H1 (cell line): Measurements from ENCODE around the gene LDAH. TPM values are rescaled to one million over a fixed set of nuclear protein-coding genes. Genes with fewer than 3 reads are reported as not detected.

Experiments used
- CTCF ChIA-PET: fragments of 300-600 bp; sonication (Branson Sonifier 250); formaldehyde crosslinking; loops from one replicate; lab custom pipeline; 2021; ENCODE audit not compliant: partially characterized antibody; lab: Charles Lee
- POLR2A ChIA-PET: fragments of 300-600 bp; sonication (Branson Sonifier 250); formaldehyde crosslinking; loops from one replicate; lab custom pipeline; 2021; ENCODE audit warnings: inconsistent platforms; ENCODE audit not compliant: partially characterized antibody; lab: Charles Lee
- DNase-seq, 2 experiments: peaks; one replicate each; pipeline versions ENCODE4 v3.0.0 to v3.0.0-alpha.2; 2010 to 2022; ENCODE audit warnings: low spot score in 2 of 2, low read depth in 1 of 2, mixed read lengths in 1 of 2
- FAIRE-seq: peaks from 2 replicates; lab custom pipeline; 2011; peaks lifted over from hg19 to GRCh38; lab: Jason Lieb, UNC
- H2AFZ ChIP-seq: 2 replicates; pipeline ENCODE4 v1.8.1; 2012; ENCODE audit warnings: low read length, inconsistent platforms
- H2AK5ac ChIP-seq: 2 replicates; pipeline ENCODE4 v1.6.1; 2013; ENCODE audit warnings: low read depth, low read length
- H2BK120ac ChIP-seq: replicated peaks from 2 replicates; pipeline ENCODE3; 2013; ENCODE audit warnings: low read depth, low read length, inconsistent platforms
- H2BK12ac ChIP-seq: 2 replicates; pipeline ENCODE4 v1.6.1; 2013; ENCODE audit warnings: low read depth, low read length
- H2BK15ac ChIP-seq: 2 replicates; pipeline ENCODE4 v1.6.1; 2013; ENCODE audit warnings: low read length
- H2BK20ac ChIP-seq: 2 replicates; pipeline ENCODE4 v1.6.1; 2013; ENCODE audit warnings: low read length
- H2BK5ac ChIP-seq: 2 replicates; pipeline ENCODE4 v1.6.1; 2013; ENCODE audit warnings: low read depth, low read length
- H3K14ac ChIP-seq: 2 replicates; pipeline ENCODE4 v1.6.1; 2013; ENCODE audit warnings: inconsistent platforms; ENCODE audit not compliant: insufficient read length
- H3K18ac ChIP-seq: 2 replicates; pipeline ENCODE4 v1.6.1; 2013; ENCODE audit warnings: low read length; ENCODE audit errors: extremely low read depth
- H3K23ac ChIP-seq: 2 replicates; pipeline ENCODE4 v1.6.1; 2013; ENCODE audit warnings: inconsistent platforms; ENCODE audit not compliant: insufficient read length
- H3K23me2 ChIP-seq: 2 replicates; pipeline ENCODE4 v1.6.1; 2013; ENCODE audit warnings: low read depth, low read length
- H3K27ac ChIP-seq: 2 replicates; pipeline ENCODE4 v1.6.1; 2011; ENCODE audit warnings: low read depth, low read length, inconsistent platforms
- H3K27me3 ChIP-seq, 4 experiments: replicated peaks in 1 of 4; 1 replicate in 1 of 4; 2 replicates in 3 of 4; pipeline versions ENCODE4 v1.6.1 to v1.8.1; 2011 to 2013; ENCODE audit warnings: low read length in 3 of 4, mild to moderate bottlenecking in 3 of 4, inconsistent platforms in 2 of 4, mixed read lengths in 2 of 4, moderate library complexity in 1 of 4; ENCODE audit not compliant: control insufficient read depth in 3 of 4, insufficient read depth in 3 of 4; ENCODE audit errors: extremely low read depth in 1 of 4
- H3K36me3 ChIP-seq, 4 experiments: 2 replicates each; pipeline versions ENCODE4 v1.6.1 to v1.8.1; 2011 to 2013; ENCODE audit warnings: mild to moderate bottlenecking in 4 of 4, low read length in 3 of 4, moderate library complexity in 2 of 4, control low read depth in 1 of 4, inconsistent platforms in 1 of 4; ENCODE audit not compliant: insufficient read depth in 4 of 4, control insufficient read depth in 2 of 4
- H3K4ac ChIP-seq: replicated peaks from 2 replicates; pipeline ENCODE3; 2013; ENCODE audit warnings: low read length, low read depth, mixed read lengths, inconsistent platforms; ENCODE audit not compliant: insufficient read length
- H3K4me1 ChIP-seq, 4 experiments: replicated peaks in 1 of 4; 1 replicate in 1 of 4; 2 replicates in 3 of 4; pipeline versions ENCODE4 v1.6.1 to v1.8.1; 2011 to 2013; ENCODE audit warnings: low read length in 3 of 4, inconsistent platforms in 2 of 4, mixed read lengths in 1 of 4; ENCODE audit not compliant: insufficient read depth in 4 of 4, control insufficient read depth in 3 of 4
- H3K4me2 ChIP-seq, 2 experiments: 2 replicates each; pipeline versions ENCODE4 v1.6.1 to v1.8.1; 2011 to 2013; ENCODE audit warnings: low read depth in 2 of 2, low read length in 2 of 2, control low read depth in 1 of 2, inconsistent platforms in 1 of 2, mild to moderate bottlenecking in 1 of 2; ENCODE audit not compliant: insufficient read depth in 1 of 2
- H3K4me3 ChIP-seq, 4 experiments: fragments of 200-600, 300-600 bp in 1 of 4; sonication (generic), shearing (Covaris generic), sonication (Bioruptor Twin) in 1 of 4; 2 replicates each; pipeline versions ENCODE4 v1.5.1 to v1.8.1; 2011 to 2016; ENCODE audit warnings: low read length in 4 of 4, low read depth in 3 of 4, control low read depth in 2 of 4, inconsistent platforms in 2 of 4, mild to moderate bottlenecking in 2 of 4, mixed read lengths in 1 of 4, moderate library complexity in 1 of 4; ENCODE audit not compliant: insufficient read depth in 2 of 4; ENCODE audit errors: extremely low read depth in 1 of 4
- H3K56ac ChIP-seq: replicated peaks from 2 replicates; pipeline ENCODE3; 2013; ENCODE audit warnings: low read depth, mild to moderate bottlenecking, mixed read lengths, low read length, inconsistent platforms; ENCODE audit not compliant: insufficient read length
- H3K79me1 ChIP-seq: 2 replicates; pipeline ENCODE4 v1.6.1; 2013; ENCODE audit warnings: low read depth, low read length, control low read depth
- H3K79me2 ChIP-seq, 2 experiments: 2 replicates each; pipeline versions ENCODE4 v1.6.1 to v1.8.1; 2012 to 2013; ENCODE audit warnings: low read length in 2 of 2, mild to moderate bottlenecking in 2 of 2, inconsistent platforms in 1 of 2; ENCODE audit not compliant: insufficient read depth in 2 of 2, control insufficient read depth in 1 of 2
- H3K9ac ChIP-seq, 4 experiments: replicated peaks in 1 of 4; 1 replicate in 1 of 4; 2 replicates in 3 of 4; pipeline versions ENCODE4 v1.6.1 to v1.8.1; 2011 to 2013; ENCODE audit warnings: low read depth in 3 of 4, low read length in 3 of 4, control low read depth in 2 of 4, mild to moderate bottlenecking in 2 of 4, moderate library complexity in 2 of 4, inconsistent platforms in 1 of 4; ENCODE audit errors: extremely low read depth in 1 of 4
- H3K9me3 ChIP-seq, 2 experiments: 2 replicates each; pipeline versions ENCODE4 v1.6.1 to v1.8.1; 2012 to 2013; ENCODE audit warnings: mild to moderate bottlenecking in 2 of 2, moderate library complexity in 2 of 2, control low read depth in 1 of 2, inconsistent platforms in 1 of 2, low read depth in 1 of 2, low read length in 1 of 2, mixed read lengths in 1 of 2; ENCODE audit not compliant: insufficient read depth in 2 of 2
- H4K20me1 ChIP-seq, 2 experiments: replicated peaks in 1 of 2; 2 replicates each; pipeline versions ENCODE3 to v1.8.1; 2011 to 2013; ENCODE audit warnings: inconsistent platforms in 2 of 2, low read length in 2 of 2, mild to moderate bottlenecking in 1 of 2; ENCODE audit not compliant: insufficient read depth in 2 of 2, control insufficient read depth in 1 of 2
- H4K5ac ChIP-seq: 2 replicates; pipeline ENCODE4 v1.6.1; 2013; ENCODE audit warnings: low read length, low read depth, mixed read lengths, inconsistent platforms; ENCODE audit not compliant: insufficient read length
- H4K8ac ChIP-seq: 2 replicates; pipeline ENCODE4 v1.8.0; 2013; ENCODE audit warnings: mild to moderate bottlenecking, moderate library complexity, low read length, inconsistent platforms; ENCODE audit not compliant: insufficient read depth; ENCODE audit errors: extremely low read depth
- H4K91ac ChIP-seq: replicated peaks from 2 replicates; pipeline ENCODE3; 2013; ENCODE audit warnings: low read length, mixed read lengths, inconsistent platforms; ENCODE audit not compliant: insufficient read length
- BRCA1 ChIP-seq: IDR thresholded peaks from 2 replicates; pipeline ENCODE4 v1.6.1; 2012; ENCODE audit warnings: low read depth, low read length, improper control_type of control experiment
- CTCF ChIP-seq, 3 experiments: IDR thresholded peaks; 1 replicate in 2 of 3; 2 replicates in 1 of 3; pipeline versions ENCODE4 v1.5.1 to v1.6.1; 2011; ENCODE audit warnings: low read length in 3 of 3, mild to moderate bottlenecking in 3 of 3, inconsistent platforms in 2 of 3, low read depth in 1 of 3, moderate library complexity in 1 of 3; ENCODE audit not compliant: insufficient read depth in 1 of 3; ENCODE audit errors: control extremely low read depth in 1 of 3
- KDM1A ChIP-seq: fragments of 200-600, 300-600 bp; sonication (generic); IDR thresholded peaks from 2 replicates; pipeline ENCODE4 v1.7.1; 2016; ENCODE audit warnings: mild to moderate bottlenecking, low read length, borderline replicate concordance
- PHF8 ChIP-seq: fragments of 200-600 bp; sonication (generic); conservative IDR thresholded peaks from 2 replicates; pipeline ENCODE4 v1.7.1; 2012; ENCODE audit warnings: low read depth, mild to moderate bottlenecking, inconsistent platforms, low read length, moderate library complexity
- RAD21 ChIP-seq, 2 experiments: IDR thresholded peaks in 1 of 2; conservative IDR thresholded peaks in 1 of 2; 2 replicates each; pipeline ENCODE4 v1.6.1; 2011; ENCODE audit warnings: low read depth in 2 of 2, low read length in 2 of 2, improper control_type of control experiment in 1 of 2, inconsistent platforms in 1 of 2, mild to moderate bottlenecking in 1 of 2, moderate library complexity in 1 of 2
- WGBS, 2 experiments: shearing (Covaris generic) in 1 of 2; methylation state at CpG; one replicate each; pipeline versions ENCODE4 v1.1.6 to v1.1.7; 2013 to 2015; ENCODE audit warnings: low lambda C conversion rate in 2 of 2, mixed read lengths in 2 of 2, inconsistent platforms in 1 of 2, low coverage in 1 of 2, missing lambda C conversion rate in 1 of 2; ENCODE audit not compliant: insufficient replicate concordance in 2 of 2, insufficient coverage in 1 of 2, insufficient read length in 1 of 2; ENCODE audit errors: extremely low coverage in 1 of 2, missing lambda C conversion rate in 1 of 2; 5-methylcytosine and 5-hydroxymethylcytosine counted together
- polyA plus RNA-seq, 7 experiments: library from polyadenylated mRNA; depleted of rRNA in 3 of 7; stranded (reverse) in 5 of 7; unstranded in 2 of 7; fragments of >200 nt in 5 of 7; fragments of 200-250 nt in 2 of 7; gene quantifications; 1 replicate in 5 of 7; 2 replicates in 1 of 7; 4 replicates in 1 of 7; pipeline versions ENCODE4 v1.2.1 to v1.2.3, GENCODE V29; 2011 to 2013; ENCODE audit warnings: missing spikeins in 2 of 7, mixed read lengths in 2 of 7
- total RNA-seq: library from RNA; stranded (reverse); fragmentation: NEBNext Ultra II Directional; extraction: Animal tissue kit (Norgen Biotek cat#: 25700); gene quantifications from 2 replicates; pipeline ENCODE4 v1.2.1, GENCODE V29; 2021

The LDAH gene
- total and polyA plus RNA-seq, 2 of the 8 experiments (the other 6 are each of a cell fraction or from before 2014, with no cell fraction given): 10.9 to 26.3 TPM

GRCh38 chr2:20682167-20682920 is 140.6 kb downstream of the LDAH start:
- WGBS, 2 experiments: 80% methylated on average over 7 of the region's 7 CpGs; no CpG with 5 or more reads in 1 of the 2 experiments
- no peak overlapping the region for H2AK5ac ChIP-seq
- peak; percentile 75 to 78 (median 77) for TF ChIP-seq CTCF (IDR thresholded peaks at IDR 0.05; ENCODE audit: control extremely low read depth in 1 of 3, insufficient read depth in 1 of 3, low read depth in 1 of 3, low read length in 3 of 3)
- peak; percentile 78 to 82 for TF ChIP-seq RAD21 (IDR thresholded peaks at IDR 0.05 in 1 of 2, conservative IDR thresholded peaks at IDR 0.05 in 1 of 2; ENCODE audit: low read depth in 2 of 2, low read length in 2 of 2)
- no peak for TF ChIP-seq KDM1A
- no peak for TF ChIP-seq BRCA1
- no peak for TF ChIP-seq PHF8
- TF ChIP-seq, all 59 proteins: peak for 2
- H2BK20ac ChIP-seq: no peak overlapping the region
- H3K9ac ChIP-seq: no peak overlapping the region
- H4K8ac ChIP-seq: no peak overlapping the region
- no peak overlapping the region for H3K23ac ChIP-seq
- no peak overlapping the region for H2BK12ac ChIP-seq
- no peak overlapping the region for H3K4ac ChIP-seq
- no peaks in the 10 kb centered on the region for H3K23me2 ChIP-seq
- no peaks in the 10 kb centered on the region for H3K79me1 ChIP-seq
- H3K56ac ChIP-seq: no peak overlapping the region
- CTCF ChIA-PET: interaction anchor here (0.6 to 5.4 kb wide), 29 partner anchors 7 to 366 kb away, joined by 3 to 42 read pairs (median 4); partner anchors contain the start of genes HS1BP3 and LDAH
- H3K14ac ChIP-seq: no peak overlapping the region
- no peaks in the 10 kb centered on the region for H3K9me3 ChIP-seq
- no peak overlapping the region for H3K27ac ChIP-seq
- DNase-seq (peak in 1 of 2 experiments; percentile 63), FAIRE-seq (no peak)
- no peak overlapping the region for H2BK120ac ChIP-seq
- H2BK15ac ChIP-seq: no peak overlapping the region
- no peak overlapping the region for H2BK5ac ChIP-seq
- peaks cover 0 to 9% (median 2%) of the 10 kb centered on the region in 4 experiments; a peak in 2 of 8 replicates for H3K36me3 ChIP-seq
- no peaks in the 10 kb centered on the region; a peak in 1 of 7 replicates for H3K4me1 ChIP-seq
- H3K18ac ChIP-seq: no peak overlapping the region
- no peaks in the 10 kb centered on the region for H3K79me2 ChIP-seq
- peaks cover 0 to 4% of the 10 kb centered on the region in 2 experiments for H4K20me1 ChIP-seq
- H4K91ac ChIP-seq: no peak overlapping the region
- POLR2A ChIA-PET: no interaction called here
- H3K4me2 ChIP-seq: no peak overlapping the region
- H2AFZ ChIP-seq: no peak overlapping the region
- no peak overlapping the region for H4K5ac ChIP-seq
- H3K27me3 ChIP-seq: no peaks in the 10 kb centered on the region
- H3K4me3 ChIP-seq: no peak overlapping the region
